HuH-7.5 (cell line): ENCODE measurements around the gene HEMGN.
A peak's percentile ranks its signal among the peaks of the same experiment; 100 is the strongest.

Experiments
- DNase-seq: peaks from one replicate; pipeline ENCODE4 v3.0.0; 2011; ENCODE audit warnings: low spot score

The HEMGN gene

GRCh38 chr9:97928986-97929604, 8.9 kb downstream of the HEMGN start:
- DNase-seq = no peak

- no peak for DNase-seq
These were observed 12.3 kb downstream of the HEMGN start for GRCh38 chr9:97925497-97926334.

- DNase-seq = no peak
These were observed 13.6 kb downstream of the HEMGN start for GRCh38 chr9:97924386-97924785.

- DNase-seq = peak; percentile 13
These were observed 14.4 kb downstream of the HEMGN start for GRCh38 chr9:97923529-97924108.

GRCh38 chr9:97921959-97922724, 15.8 kb downstream of the HEMGN start, which contains the start of gene TRMO:
Gene TRMO (minus strand): TSS chr9:97922500. CDS start chr9:97922493, 7 bp downstream.
- peak; percentile 84 for DNase-seq

- no peak for DNase-seq
These were observed 18.7 kb downstream of the HEMGN start for GRCh38 chr9:97919217-97919813.

- DNase-seq = no peak
These were observed 19.4 kb downstream of the HEMGN start for GRCh38 chr9:97918611-97919010.

GRCh38 chr9:97911970-97912369, 26.0 kb downstream of the HEMGN start:
- DNase-seq = no peak

GRCh38 chr9:97911528-97911927, 26.4 kb downstream of the HEMGN start:
- DNase-seq = no peak

- DNase-seq = no peak
These were observed 27.6 kb downstream of the HEMGN start for GRCh38 chr9:97910357-97910756.

- no peak for DNase-seq
These were observed 29.3 kb downstream of the HEMGN start for GRCh38 chr9:97908705-97909104.

GRCh38 chr9:97907632-97908031, 30.3 kb downstream of the HEMGN start:
- DNase-seq = no peak

GRCh38 chr9:97907046-97907445, 30.9 kb downstream of the HEMGN start:
- no peak for DNase-seq

- DNase-seq = no peak
These were observed 31.6 kb downstream of the HEMGN start for GRCh38 chr9:97906236-97906831.

GRCh38 chr9:97905228-97905627, 32.7 kb downstream of the HEMGN start:
- DNase-seq = no peak

GRCh38 chr9:97904725-97905124, 33.2 kb downstream of the HEMGN start:
- DNase-seq = no peak

- DNase-seq = no peak
These were observed 34.8 kb downstream of the HEMGN start for GRCh38 chr9:97903177-97903576.

- peak; percentile 48 for DNase-seq
These were observed 37.0 kb downstream of the HEMGN start for GRCh38 chr9:97900738-97901565.

- no peak for DNase-seq
These were observed 37.8 kb downstream of the HEMGN start for GRCh38 chr9:97900103-97900737.

- DNase-seq = peak; percentile 38
These were observed 42.2 kb downstream of the HEMGN start for GRCh38 chr9:97895695-97896332.
